GM20000 (cell line): ENCODE results near the gene NAP1L5.

Experiments used
- DNase-seq: peaks from one replicate; pipeline ENCODE4 v3.0.0; 2012; ENCODE audit warnings: low spot score
- TF ChIP-seq, protein P1 (sequence below): IDR thresholded peaks from 2 replicates; pipeline ENCODE4 v1.5.1; 2012; ENCODE audit warnings: mild to moderate bottlenecking, control low read depth; ENCODE audit errors: extremely low read depth, missing control alignments

The NAP1L5 gene

DNA sequence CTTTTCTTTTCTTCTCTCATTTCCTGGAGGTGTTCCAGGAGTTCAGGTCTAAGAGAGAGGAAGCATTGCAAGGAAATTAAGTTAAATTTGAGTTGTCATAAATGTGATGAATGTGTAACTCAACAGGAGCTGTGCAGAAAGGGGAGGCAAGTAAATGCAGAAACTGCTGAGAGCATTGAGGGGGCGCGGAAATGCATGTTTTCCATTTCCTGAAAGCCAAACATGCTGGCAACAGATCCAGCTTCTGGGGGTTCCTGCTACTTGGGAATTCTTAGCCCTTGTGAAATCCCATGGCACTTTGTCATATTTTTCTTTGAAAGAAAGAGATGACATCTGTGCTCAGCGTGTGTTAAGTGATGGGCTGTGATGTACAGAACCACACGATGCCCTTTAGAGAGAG lies 33.8 kb upstream of the NAP1L5 start:
- no peak for DNase-seq

DNA sequence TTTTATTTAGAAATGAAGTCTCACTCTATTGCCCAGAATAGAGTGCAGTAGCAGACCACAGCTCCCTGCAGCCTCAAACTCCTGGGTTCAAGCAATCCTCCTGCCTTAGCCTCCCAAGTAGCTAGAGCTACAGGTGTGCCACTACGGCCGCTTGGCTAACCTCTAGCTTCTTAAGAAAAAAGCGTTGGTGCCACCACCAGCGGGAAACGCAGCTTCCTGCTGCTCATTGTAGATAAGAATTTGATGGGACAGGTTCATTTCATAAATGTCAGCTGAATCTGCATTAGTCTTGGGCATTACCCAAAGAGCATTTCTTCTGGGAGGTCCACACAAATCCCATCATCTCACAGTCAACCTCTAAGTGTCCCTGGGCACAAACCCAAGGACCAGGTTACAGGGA lies 33.2 kb upstream of the NAP1L5 start:
- no peak for DNase-seq
- TF ChIP-seq, protein P1, sequence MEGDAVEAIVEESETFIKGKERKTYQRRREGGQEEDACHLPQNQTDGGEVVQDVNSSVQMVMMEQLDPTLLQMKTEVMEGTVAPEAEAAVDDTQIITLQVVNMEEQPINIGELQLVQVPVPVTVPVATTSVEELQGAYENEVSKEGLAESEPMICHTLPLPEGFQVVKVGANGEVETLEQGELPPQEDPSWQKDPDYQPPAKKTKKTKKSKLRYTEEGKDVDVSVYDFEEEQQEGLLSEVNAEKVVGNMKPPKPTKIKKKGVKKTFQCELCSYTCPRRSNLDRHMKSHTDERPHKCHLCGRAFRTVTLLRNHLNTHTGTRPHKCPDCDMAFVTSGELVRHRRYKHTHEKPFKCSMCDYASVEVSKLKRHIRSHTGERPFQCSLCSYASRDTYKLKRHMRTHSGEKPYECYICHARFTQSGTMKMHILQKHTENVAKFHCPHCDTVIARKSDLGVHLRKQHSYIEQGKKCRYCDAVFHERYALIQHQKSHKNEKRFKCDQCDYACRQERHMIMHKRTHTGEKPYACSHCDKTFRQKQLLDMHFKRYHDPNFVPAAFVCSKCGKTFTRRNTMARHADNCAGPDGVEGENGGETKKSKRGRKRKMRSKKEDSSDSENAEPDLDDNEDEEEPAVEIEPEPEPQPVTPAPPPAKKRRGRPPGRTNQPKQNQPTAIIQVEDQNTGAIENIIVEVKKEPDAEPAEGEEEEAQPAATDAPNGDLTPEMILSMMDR, result no peak

More for the DNA sequence above, 33.8 kb upstream of the NAP1L5 start:
- TF ChIP-seq, protein P1, result no peak

DNA sequence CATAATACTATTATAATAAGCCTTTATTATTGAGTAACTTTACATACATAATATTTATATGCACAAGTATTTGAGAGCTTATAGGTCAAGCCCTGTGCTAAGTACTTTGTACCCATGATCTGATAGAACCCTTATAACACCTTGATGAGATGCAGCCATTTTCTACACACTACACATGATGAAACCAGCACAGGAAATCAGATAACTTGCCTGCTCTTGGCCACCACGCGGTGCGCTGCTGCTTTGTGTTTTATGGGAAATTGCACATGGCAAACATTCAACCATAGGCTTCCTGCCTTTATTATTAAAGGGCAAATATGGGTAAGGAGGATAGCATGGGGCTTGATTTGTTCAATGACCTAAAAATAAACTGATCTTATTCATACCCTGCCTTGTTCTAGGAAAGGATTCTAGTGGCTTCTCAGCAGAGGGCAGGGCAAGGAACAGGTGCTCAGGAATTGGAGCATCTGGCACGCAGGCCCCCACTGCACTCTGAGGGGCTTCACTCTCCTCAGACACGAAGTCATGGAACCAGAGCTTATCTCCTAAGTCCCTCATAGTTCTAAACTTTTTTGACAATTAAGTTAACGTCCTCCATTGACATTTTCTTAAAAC lies 31.6 kb upstream of the NAP1L5 start:
- TF ChIP-seq, protein P1, result no peak
- DNase-seq, result no peak

DNA sequence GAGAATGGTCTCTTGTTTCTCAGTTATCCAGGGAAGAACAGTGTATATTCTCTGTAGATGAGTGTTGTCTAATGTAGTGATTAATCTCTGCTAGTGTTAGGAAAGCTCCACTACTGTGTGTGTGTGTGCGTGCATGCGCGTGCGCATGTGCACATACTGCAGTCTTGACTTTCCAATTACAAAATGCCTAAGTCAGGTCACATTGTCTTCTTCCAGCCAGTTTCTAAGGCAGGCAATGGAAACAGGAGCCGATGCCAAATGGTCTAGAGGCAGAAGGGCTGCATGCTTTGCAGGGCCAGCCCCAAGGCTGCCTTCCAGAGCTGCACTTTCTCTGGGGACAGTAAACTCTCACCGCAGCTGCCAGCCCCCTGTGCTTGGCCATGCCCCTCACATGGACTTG lies 30.5 kb upstream of the NAP1L5 start:
- TF ChIP-seq, protein P1, result no peak
- DNase-seq, result no peak

DNA sequence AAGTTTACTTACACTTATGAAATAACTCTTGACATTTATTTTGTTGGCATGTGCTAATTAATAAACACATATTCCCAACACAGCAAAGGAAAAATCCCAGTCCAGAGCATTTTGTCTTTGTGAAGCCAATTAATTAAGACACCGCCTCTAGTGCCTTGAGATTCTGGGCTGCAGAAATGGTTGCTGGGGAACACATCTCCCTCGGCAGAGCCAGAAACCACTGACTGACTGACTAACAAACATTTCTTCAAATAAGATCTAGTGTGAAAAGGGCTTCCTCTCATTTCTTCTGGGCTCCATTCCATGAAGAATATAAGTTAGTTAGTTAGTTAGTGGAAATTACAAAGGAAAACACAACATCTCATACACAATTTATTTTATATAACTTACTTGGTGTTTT lies 28.4 kb upstream of the NAP1L5 start:
- no peak for DNase-seq

DNA sequence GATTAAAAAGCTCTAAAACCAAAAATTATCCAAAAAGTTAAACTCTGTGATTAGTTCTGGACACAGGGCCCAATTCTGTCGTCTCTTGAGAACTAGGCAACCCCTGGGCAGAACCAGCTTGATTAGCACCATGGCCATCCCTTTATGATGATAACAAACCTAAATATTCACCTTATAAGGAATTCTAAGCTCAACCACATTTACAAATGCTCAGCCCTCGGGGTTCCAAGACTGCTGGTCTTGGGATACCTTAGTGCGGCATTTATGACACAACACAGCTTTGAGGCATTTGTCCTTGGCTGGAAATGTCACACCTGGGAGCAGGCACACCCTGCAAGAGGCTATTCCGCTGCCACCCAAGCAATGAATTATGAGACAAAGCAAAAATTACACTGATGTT lies 27.5 kb upstream of the NAP1L5 start:
- DNase-seq, result no peak
- TF ChIP-seq, protein P1, result no peak

More for the DNA sequence above, 28.4 kb upstream of the NAP1L5 start:
- TF ChIP-seq, protein P1, result no peak

DNA sequence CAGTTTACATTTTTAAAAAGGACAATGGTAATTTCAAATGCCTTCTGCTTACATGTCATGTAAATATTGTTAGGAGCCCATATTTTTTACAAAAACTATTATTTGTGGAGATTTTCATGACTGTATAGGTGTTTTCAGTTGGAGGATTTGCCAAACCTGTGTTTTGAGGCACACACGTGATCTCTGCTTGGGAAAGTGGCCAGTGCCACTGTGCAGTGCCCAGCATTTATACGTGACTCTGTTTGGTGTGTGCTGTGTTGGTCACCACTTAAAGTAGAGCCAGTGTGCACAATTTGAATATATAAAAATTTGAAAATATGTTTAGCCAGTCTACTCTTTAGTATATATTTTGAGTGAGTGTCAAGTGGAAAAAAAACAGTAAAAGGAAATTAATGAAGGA lies 26.8 kb upstream of the NAP1L5 start:
- TF ChIP-seq, protein P1, result no peak
- DNase-seq, result no peak
